OCI-LY1 (cell line): ENCODE results near the gene TMEM150C.

Experiments used
- H2AFZ ChIP-seq: fragments of 200-600 bp; sonication (generic), shearing (Covaris generic); 2 replicates; pipeline ENCODE4 v1.6.0; 2014; ENCODE audit warnings: antibody characterized with exemption, mild to moderate bottlenecking, low read length
- H3F3A ChIP-seq: fragments of 200-600 bp; sonication (generic), shearing (Covaris generic); 2 replicates; pipeline ENCODE4 v1.6.0; 2014; ENCODE audit warnings: mild to moderate bottlenecking, antibody characterized with exemption, low read length, moderate library complexity; ENCODE audit not compliant: insufficient read depth
- H3K27ac ChIP-seq: fragments of 200-600 bp; sonication (generic); 2 replicates; pipeline ENCODE4 v1.5.1; 2014; ENCODE audit warnings: low read length, mixed run types, mild to moderate bottlenecking, low read depth; ENCODE audit not compliant: poor library complexity, severe bottlenecking
- H3K27me3 ChIP-seq: fragments of 200-600 bp; sonication (generic); 2 replicates; pipeline ENCODE4 v1.6.0; 2014; ENCODE audit warnings: antibody characterized with exemption, mild to moderate bottlenecking, low read length, moderate library complexity; ENCODE audit not compliant: insufficient read depth
- H3K36me3 ChIP-seq: fragments of 200-600 bp; sonication (generic); 2 replicates; pipeline ENCODE4 v1.6.1; 2014; ENCODE audit warnings: mild to moderate bottlenecking, antibody characterized with exemption, low read length, moderate library complexity, mixed read lengths; ENCODE audit not compliant: insufficient read depth
- H3K4me1 ChIP-seq: fragments of 200-600 bp; sonication (generic); 2 replicates; pipeline ENCODE4 v1.5.1; 2014; ENCODE audit warnings: mild to moderate bottlenecking, low read length, moderate library complexity; ENCODE audit not compliant: insufficient read depth, severe bottlenecking
- H3K4me2 ChIP-seq: fragments of 200-600 bp; sonication (generic), shearing (Covaris generic); 2 replicates; pipeline ENCODE4 v1.6.1; 2014; ENCODE audit warnings: low read length
- H3K4me3 ChIP-seq: fragments of 200-600 bp; sonication (generic); 2 replicates; pipeline ENCODE4 v1.5.1; 2014; ENCODE audit warnings: low read length, low read depth, mild to moderate bottlenecking, mixed read lengths; ENCODE audit not compliant: poor library complexity, severe bottlenecking
- H3K79me2 ChIP-seq: fragments of 200-600 bp; shearing (Covaris generic); 2 replicates; pipeline ENCODE4 v1.6.1; 2016; ENCODE audit warnings: mixed run types, low read length, mixed read lengths; ENCODE audit not compliant: insufficient read depth
- H3K9ac ChIP-seq: fragments of 200-600 bp; sonication (generic), shearing (Covaris generic); 2 replicates; pipeline ENCODE4 v1.6.1; 2014; ENCODE audit warnings: mild to moderate bottlenecking, low read length, mixed read lengths
- H3K9me2 ChIP-seq: fragments of 200-600 bp; sonication (generic), shearing (Covaris generic); 2 replicates; pipeline ENCODE4 v1.6.1; 2014; ENCODE audit warnings: low read depth, mild to moderate bottlenecking, low read length, mixed read lengths
- H3K9me3 ChIP-seq: fragments of 200-600 bp; shearing (Covaris generic); 2 replicates; pipeline ENCODE4 v1.6.1; 2014; ENCODE audit warnings: low read length, mixed read lengths
- H4K20me1 ChIP-seq: fragments of 200-600 bp; sonication (generic), shearing (Covaris generic); 2 replicates; pipeline ENCODE4 v1.6.0; 2016; ENCODE audit warnings: mild to moderate bottlenecking, low read length; ENCODE audit not compliant: insufficient read depth
- EZH2 ChIP-seq: fragments of 200-600 bp; sonication (generic), shearing (Covaris generic); IDR thresholded peaks from 2 replicates; pipeline ENCODE4 v1.8.0; 2017; ENCODE audit warnings: borderline replicate concordance, mixed run types, mild to moderate bottlenecking, antibody characterized with exemption, low read length, moderate library complexity, mixed read lengths
- TF ChIP-seq, protein P1 (sequence below): fragments of 200-600 bp; sonication (generic), shearing (Covaris generic); IDR thresholded peaks from 2 replicates; pipeline ENCODE4 v1.5.1; 2017; ENCODE audit warnings: mild to moderate bottlenecking, antibody characterized with exemption, low read length, moderate library complexity, mixed read lengths

Gene TMEM150C

DNA sequence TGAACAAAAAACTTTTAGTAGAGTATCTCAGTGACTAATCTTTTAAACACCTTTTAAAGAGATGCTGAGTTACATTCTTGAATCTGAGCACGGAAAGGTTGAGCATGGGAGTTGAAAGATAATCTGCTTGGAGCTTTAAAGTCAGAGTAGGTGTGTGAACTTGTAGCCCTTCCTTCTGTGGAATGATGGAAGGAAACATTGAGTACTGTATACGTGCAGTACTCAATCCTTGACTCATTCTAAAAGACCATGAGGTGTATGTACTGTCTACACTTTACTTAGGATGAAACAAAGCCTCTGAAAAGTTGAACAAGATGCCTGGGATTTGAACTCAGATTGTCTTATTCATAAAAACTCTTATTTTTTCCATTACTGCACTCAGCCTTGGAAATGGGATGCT lies 128.0 kb downstream of the TMEM150C start:
- peaks cover 20% of the 10 kb centered on the region for H3K4me1 ChIP-seq
- peaks cover 79% of the 10 kb centered on the region for H3K79me2 ChIP-seq
- no peaks in the 10 kb centered on the region for H4K20me1 ChIP-seq
- no peak overlapping the region for H3K27ac ChIP-seq
- no peaks in the 10 kb centered on the region for H3F3A ChIP-seq
- H3K9me2 ChIP-seq = no peaks in the 10 kb centered on the region
- no peaks in the 10 kb centered on the region for H3K27me3 ChIP-seq
- H3K36me3 ChIP-seq = peaks cover 56% of the 10 kb centered on the region
- no peak overlapping the region for H3K4me2 ChIP-seq
- no peak overlapping the region for H2AFZ ChIP-seq
- H3K9me3 ChIP-seq = no peaks in the 10 kb centered on the region
- no peak overlapping the region for H3K9ac ChIP-seq
- H3K4me3 ChIP-seq = no peak overlapping the region
- TF ChIP-seq, protein P1, sequence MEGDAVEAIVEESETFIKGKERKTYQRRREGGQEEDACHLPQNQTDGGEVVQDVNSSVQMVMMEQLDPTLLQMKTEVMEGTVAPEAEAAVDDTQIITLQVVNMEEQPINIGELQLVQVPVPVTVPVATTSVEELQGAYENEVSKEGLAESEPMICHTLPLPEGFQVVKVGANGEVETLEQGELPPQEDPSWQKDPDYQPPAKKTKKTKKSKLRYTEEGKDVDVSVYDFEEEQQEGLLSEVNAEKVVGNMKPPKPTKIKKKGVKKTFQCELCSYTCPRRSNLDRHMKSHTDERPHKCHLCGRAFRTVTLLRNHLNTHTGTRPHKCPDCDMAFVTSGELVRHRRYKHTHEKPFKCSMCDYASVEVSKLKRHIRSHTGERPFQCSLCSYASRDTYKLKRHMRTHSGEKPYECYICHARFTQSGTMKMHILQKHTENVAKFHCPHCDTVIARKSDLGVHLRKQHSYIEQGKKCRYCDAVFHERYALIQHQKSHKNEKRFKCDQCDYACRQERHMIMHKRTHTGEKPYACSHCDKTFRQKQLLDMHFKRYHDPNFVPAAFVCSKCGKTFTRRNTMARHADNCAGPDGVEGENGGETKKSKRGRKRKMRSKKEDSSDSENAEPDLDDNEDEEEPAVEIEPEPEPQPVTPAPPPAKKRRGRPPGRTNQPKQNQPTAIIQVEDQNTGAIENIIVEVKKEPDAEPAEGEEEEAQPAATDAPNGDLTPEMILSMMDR = no peak
- TF ChIP-seq EZH2 = no peak
